DLD1 (cell line): ENCODE data around the gene SOD3.

Experiments used
- in situ Hi-C: cut with HindIII; loops from 2 replicates; pipeline ENCODE4 v1.10.0; 2017; ENCODE audit warnings: low sequenced_read_pairs

Gene SOD3

GRCh38 chr4:24794916-24795665, at the start of gene SOD3:
SOD3 (plus strand) TSS chr4:24795573; CDS start chr4:24799522, 3,949 bp downstream.
- in situ Hi-C loops: no loop called here

- in situ Hi-C loops: no loop called here
These were observed 48.0 kb upstream of the SOD3 start for GRCh38 chr4:24747234-24747975.

- in situ Hi-C loops: no loop called here
These were observed 47.4 kb upstream of the SOD3 start for GRCh38 chr4:24748023-24748422.

GRCh38 chr4:24748758-24749350, 46.5 kb upstream of the SOD3 start:
- in situ Hi-C loops: no loop called here

- in situ Hi-C loops: no loop called here
These were observed 45.3 kb upstream of the SOD3 start for GRCh38 chr4:24750106-24750505.

- in situ Hi-C loops: no loop called here
These were observed 43.3 kb upstream of the SOD3 start for GRCh38 chr4:24751926-24752539.

- in situ Hi-C loops: no loop called here
These were observed 41.9 kb upstream of the SOD3 start for GRCh38 chr4:24753519-24753918.

GRCh38 chr4:24754571-24754970, 40.8 kb upstream of the SOD3 start:
- in situ Hi-C loops: no loop called here

- in situ Hi-C loops: no loop called here
These were observed 31.6 kb upstream of the SOD3 start for GRCh38 chr4:24763631-24764297.

GRCh38 chr4:24764345-24764744, 31.0 kb upstream of the SOD3 start:
- in situ Hi-C loops: no loop called here

- in situ Hi-C loops: no loop called here
These were observed 29.9 kb upstream of the SOD3 start for GRCh38 chr4:24765376-24765988.

- in situ Hi-C loops: no loop called here
These were observed 27.4 kb upstream of the SOD3 start for GRCh38 chr4:24768006-24768405.

GRCh38 chr4:24768604-24769003, 26.8 kb upstream of the SOD3 start:
- in situ Hi-C loops: no loop called here

GRCh38 chr4:24769571-24769970, 25.8 kb upstream of the SOD3 start:
- in situ Hi-C loops: no loop called here

- in situ Hi-C loops: no loop called here
These were observed 25.3 kb upstream of the SOD3 start for GRCh38 chr4:24770032-24770584.

- in situ Hi-C loops: no loop called here
These were observed 24.7 kb upstream of the SOD3 start for GRCh38 chr4:24770667-24771066.

GRCh38 chr4:24771241-24771640, 24.1 kb upstream of the SOD3 start:
- in situ Hi-C loops: no loop called here

GRCh38 chr4:24772061-24772705, 23.2 kb upstream of the SOD3 start:
- in situ Hi-C loops: no loop called here

GRCh38 chr4:24772952-24773351, 22.4 kb upstream of the SOD3 start:
- in situ Hi-C loops: no loop called here

- in situ Hi-C loops: no loop called here
These were observed 20.9 kb upstream of the SOD3 start for GRCh38 chr4:24774452-24774851.
